ENCODE data around the gene SPACA7.
"Not testable (repeated sequence)": the region's sequence is repeated elsewhere in the genome, so short reads cannot be mapped to it uniquely, and the experiment has no call there.

Gene SPACA7

GRCh38 chr13:112351825-112352224 is 24.3 kb upstream of the SPACA7 start:
- DNase-seq: no peak

GRCh38 chr13:112353856-112354255 is 22.3 kb upstream of the SPACA7 start:
- DNase-seq: no peak

GRCh38 chr13:112354330-112355273 is 21.6 kb upstream of the SPACA7 start:
- DNase-seq: no peak

GRCh38 chr13:112355274-112355838 is 20.8 kb upstream of the SPACA7 start:
- no peak for DNase-seq

- DNase-seq: no peak
Measured at GRCh38 chr13:112356190-112356589, 20.0 kb upstream of the SPACA7 start.

- no peak for DNase-seq
Measured at GRCh38 chr13:112358156-112358555, 18.0 kb upstream of the SPACA7 start.

- no peak for DNase-seq
Measured at GRCh38 chr13:112362021-112362420, 14.1 kb upstream of the SPACA7 start.

GRCh38 chr13:112363867-112364528 is 12.2 kb upstream of the SPACA7 start:
- no peak for DNase-seq

- DNase-seq: no peak
Measured at GRCh38 chr13:112366907-112367646, 9.1 kb upstream of the SPACA7 start.

GRCh38 chr13:112368883-112369282 is 7.3 kb upstream of the SPACA7 start:
- no peak for DNase-seq

GRCh38 chr13:112370311-112370710 is 5.8 kb upstream of the SPACA7 start:
- no peak for DNase-seq

GRCh38 chr13:112374271-112374670 is 1.9 kb upstream of the SPACA7 start:
- no peak for DNase-seq

- no peak for DNase-seq
Measured at GRCh38 chr13:112391746-112392145, 15.6 kb downstream of the SPACA7 start.

- no peak for DNase-seq
Measured at GRCh38 chr13:112392719-112393118, 16.6 kb downstream of the SPACA7 start.

- DNase-seq: not testable (repeated sequence)
Measured at GRCh38 chr13:112395022-112395421, 18.9 kb downstream of the SPACA7 start.

- DNase-seq: not testable (repeated sequence)
Measured at GRCh38 chr13:112395941-112396340, 19.8 kb downstream of the SPACA7 start.

GRCh38 chr13:112397108-112397507 is 21.0 kb downstream of the SPACA7 start:
- DNase-seq: no peak

GRCh38 chr13:112398347-112398746 is 22.2 kb downstream of the SPACA7 start:
- not testable (repeated sequence) for DNase-seq

GRCh38 chr13:112409828-112410227 is 33.7 kb downstream of the SPACA7 start:
- DNase-seq: not testable (repeated sequence)

GRCh38 chr13:112416647-112417046 is 40.5 kb downstream of the SPACA7 start:
- DNase-seq: no peak

GRCh38 chr13:112417079-112417478 is 40.9 kb downstream of the SPACA7 start:
- no peak for DNase-seq

GRCh38 chr13:112424098-112424497 is 47.9 kb downstream of the SPACA7 start:
- DNase-seq: no peak

GRCh38 chr13:112428704-112429103 is 52.5 kb downstream of the SPACA7 start:
- no peak for DNase-seq

Measured in inflammatory macrophage treated with lipopolysaccharide for 4 hours (primary cell).